NB4 (cell line): ENCODE data around the gene MYO9B.

ENCODE experiments used
- POLR2A ChIP-seq: IDR thresholded peaks from 2 replicates; pipeline ENCODE4 v1.6.1; 2011; ENCODE audit warnings: mild to moderate bottlenecking; ENCODE audit not compliant: insufficient read length; ENCODE audit errors: extremely low read depth
- TF ChIP-seq, protein P1 (sequence below): IDR thresholded peaks from one replicate; pipeline ENCODE4 v1.5.1; 2012; ENCODE audit warnings: low read depth, low read length

DNA sequence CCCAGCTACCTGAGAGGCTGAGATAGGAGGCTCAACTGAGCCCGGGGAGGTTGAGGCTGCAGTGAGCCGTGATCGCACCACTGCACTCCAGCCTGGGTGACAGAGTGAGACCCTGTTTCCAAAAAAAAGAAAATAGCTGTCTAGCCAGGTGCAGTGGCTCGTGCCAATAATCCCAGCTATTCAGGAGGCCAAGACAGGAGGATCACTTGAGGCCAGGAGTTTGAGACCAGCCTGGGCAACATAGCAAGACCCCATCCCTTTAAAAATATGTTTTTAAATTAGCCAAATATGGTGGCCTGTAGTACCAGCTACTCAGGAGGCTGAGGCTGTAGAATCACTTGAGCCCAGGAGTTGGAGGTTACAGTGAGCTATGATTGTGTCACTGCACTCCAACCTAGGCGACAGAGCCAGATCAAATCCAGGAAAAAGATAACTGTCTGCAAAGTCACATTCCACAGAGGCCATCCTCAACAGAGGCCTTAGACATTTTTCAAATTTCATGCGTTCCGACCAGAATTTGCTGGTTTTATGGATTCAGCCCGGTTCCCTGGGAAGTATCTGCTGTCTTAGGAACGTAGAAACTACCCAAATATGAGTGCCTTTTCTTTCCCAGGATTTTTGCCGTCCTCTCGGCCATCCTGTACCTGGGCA lies 80.8 kb downstream of the MYO9B start:
- no peak for TF ChIP-seq POLR2A
- TF ChIP-seq, protein P1, sequence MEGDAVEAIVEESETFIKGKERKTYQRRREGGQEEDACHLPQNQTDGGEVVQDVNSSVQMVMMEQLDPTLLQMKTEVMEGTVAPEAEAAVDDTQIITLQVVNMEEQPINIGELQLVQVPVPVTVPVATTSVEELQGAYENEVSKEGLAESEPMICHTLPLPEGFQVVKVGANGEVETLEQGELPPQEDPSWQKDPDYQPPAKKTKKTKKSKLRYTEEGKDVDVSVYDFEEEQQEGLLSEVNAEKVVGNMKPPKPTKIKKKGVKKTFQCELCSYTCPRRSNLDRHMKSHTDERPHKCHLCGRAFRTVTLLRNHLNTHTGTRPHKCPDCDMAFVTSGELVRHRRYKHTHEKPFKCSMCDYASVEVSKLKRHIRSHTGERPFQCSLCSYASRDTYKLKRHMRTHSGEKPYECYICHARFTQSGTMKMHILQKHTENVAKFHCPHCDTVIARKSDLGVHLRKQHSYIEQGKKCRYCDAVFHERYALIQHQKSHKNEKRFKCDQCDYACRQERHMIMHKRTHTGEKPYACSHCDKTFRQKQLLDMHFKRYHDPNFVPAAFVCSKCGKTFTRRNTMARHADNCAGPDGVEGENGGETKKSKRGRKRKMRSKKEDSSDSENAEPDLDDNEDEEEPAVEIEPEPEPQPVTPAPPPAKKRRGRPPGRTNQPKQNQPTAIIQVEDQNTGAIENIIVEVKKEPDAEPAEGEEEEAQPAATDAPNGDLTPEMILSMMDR: no peak
